HG03097 (cell line): ENCODE measurements around the gene SLC26A4.
A peak's percentile ranks its signal among the peaks of the same experiment; 100 is the strongest.

Experiments used
- ATAC-seq: cut with Tn5 transposase; IDR thresholded peaks from one replicate; pipeline ENCODE4 v1.9.1; 2021; ENCODE audit not compliant: unreplicated experiment, low FRiP score

Gene SLC26A4

GRCh38 chr7:107742678-107743566, 82.3 kb downstream of the SLC26A4 start:
- ATAC-seq: peak; percentile 36

- ATAC-seq: peak; percentile 89
Observed at GRCh38 chr7:107743567-107744344, 83.1 kb downstream of the SLC26A4 start, which contains the start of gene CBLL1. Gene CBLL1 (plus strand): TSS chr7:107744142. CDS start chr7:107744164, 22 bp downstream.

GRCh38 chr7:107744345-107744750, 83.7 kb downstream of the SLC26A4 start:
- ATAC-seq: peak; percentile 23

- no peak for ATAC-seq
Observed at GRCh38 chr7:107746006-107746405, 85.4 kb downstream of the SLC26A4 start.

GRCh38 chr7:107751113-107751512, 90.5 kb downstream of the SLC26A4 start:
- ATAC-seq: no peak

- ATAC-seq: no peak
Observed at GRCh38 chr7:107754642-107755041, 94.0 kb downstream of the SLC26A4 start.

GRCh38 chr7:107758667-107759066, 98.0 kb downstream of the SLC26A4 start:
- ATAC-seq: no peak

GRCh38 chr7:107767391-107767790, 106.8 kb downstream of the SLC26A4 start:
- ATAC-seq: no peak
